K562 (cell line): ENCODE measurements around the gene ERAL1. TPM values are rescaled to one million over a fixed set of nuclear protein-coding genes. Genes with fewer than 3 reads are reported as not detected.

Experiments
- CEBPG ChIP-seq, 3 experiments: fragments of 200-800 bp in 1 of 3; sonication (Bioruptor generic) in 1 of 3; sonication (generic) in 1 of 3; formaldehyde crosslinking in 1 of 3; IDR thresholded peaks in 2 of 3; conservative IDR thresholded peaks in 1 of 3; 2 replicates each; pipeline versions ENCODE4 v1.6.1 to v1.8.0; 2016 to 2022; ENCODE audit warnings: missing compliant biosample characterization in 2 of 3, missing genetic modification characterization in 2 of 3, mild to moderate bottlenecking in 1 of 3, missing genetic modification reagents in 1 of 3
- DIDO1 ChIP-seq: fragments of 450-650 bp; IDR thresholded peaks from 2 replicates; pipeline ENCODE4 v1.6.1; 2016; ENCODE audit warnings: low read depth, missing biosample characterization, missing genetic modification characterization
- FOXJ3 ChIP-seq: sonication (generic); formaldehyde crosslinking; IDR thresholded peaks from 2 replicates; pipeline ENCODE4 v1.4.0; 2020; ENCODE audit warnings: mild to moderate bottlenecking, missing genetic modification reagents
- ZNF586 ChIP-seq: fragments of 450-650 bp; formaldehyde crosslinking; conservative IDR thresholded peaks from 2 replicates; pipeline ENCODE4 v1.4.0; 2020; ENCODE audit warnings: mild to moderate bottlenecking, moderate library complexity
- polyA plus RNA-seq, 8 experiments: library from polyadenylated mRNA; depleted of rRNA in 4 of 8; stranded (reverse) in 5 of 8; unstranded in 3 of 8; fragments of >200 nt; fragmentation: Nextera tagmentation in 2 of 8; fragmentation: Illumina TruSeq in 1 of 8; extraction: Ambion mirVana in 2 of 8; extraction: Trizol in 1 of 8; gene quantifications; 2 replicates each; pipeline versions ENCODE4 v1.2.1 to v1.2.3, GENCODE V29; 2011 to 2014; ENCODE audit warnings: inconsistent platforms in 1 of 8, missing spikeins in 1 of 8
- total RNA-seq, 7 experiments: library from RNA; depleted of rRNA in 6 of 7; stranded (reverse); fragments of >200 nt in 6 of 7; fragmentation: Illumina TruSeq in 2 of 7; extraction: Trizol in 2 of 7; gene quantifications; 2 replicates each; pipeline versions ENCODE4 v1.2.1 to v1.2.3, GENCODE V29; 2011 to 2021; ENCODE audit warnings: low replicate concordance in 1 of 7
- TF ChIP-seq, protein P1 (sequence below): fragments of 450-650 bp; IDR thresholded peaks from 2 replicates; pipeline ENCODE4 v1.6.1; 2016; ENCODE audit warnings: mild to moderate bottlenecking, moderate library complexity
- TF ChIP-seq, protein P2 (sequence below), 2 experiments: fragments of 450-650 bp in 1 of 2; IDR thresholded peaks; 2 replicates each; pipeline ENCODE4 v1.6.1; 2011 to 2017; ENCODE audit warnings: low read depth in 2 of 2, antibody characterized with exemption in 1 of 2, borderline replicate concordance in 1 of 2, low read length in 1 of 2, mild to moderate bottlenecking in 1 of 2, mixed read lengths in 1 of 2; ENCODE audit not compliant: control insufficient read depth in 1 of 2
- TF ChIP-seq, protein P3 (sequence below), 2 experiments: IDR thresholded peaks in 1 of 2; conservative IDR thresholded peaks in 1 of 2; 2 replicates each; pipeline ENCODE4 v1.6.1; 2016; ENCODE audit warnings: low read depth in 2 of 2, mild to moderate bottlenecking in 1 of 2, missing compliant biosample characterization in 1 of 2, missing genetic modification characterization in 1 of 2, moderate library complexity in 1 of 2

Gene ERAL1
- total and polyA plus RNA-seq, 9 of the 15 experiments (the other 6 are each of a cell fraction or from before 2014, with no cell fraction given): 37.5 to 351 (median 106) TPM

DNA sequence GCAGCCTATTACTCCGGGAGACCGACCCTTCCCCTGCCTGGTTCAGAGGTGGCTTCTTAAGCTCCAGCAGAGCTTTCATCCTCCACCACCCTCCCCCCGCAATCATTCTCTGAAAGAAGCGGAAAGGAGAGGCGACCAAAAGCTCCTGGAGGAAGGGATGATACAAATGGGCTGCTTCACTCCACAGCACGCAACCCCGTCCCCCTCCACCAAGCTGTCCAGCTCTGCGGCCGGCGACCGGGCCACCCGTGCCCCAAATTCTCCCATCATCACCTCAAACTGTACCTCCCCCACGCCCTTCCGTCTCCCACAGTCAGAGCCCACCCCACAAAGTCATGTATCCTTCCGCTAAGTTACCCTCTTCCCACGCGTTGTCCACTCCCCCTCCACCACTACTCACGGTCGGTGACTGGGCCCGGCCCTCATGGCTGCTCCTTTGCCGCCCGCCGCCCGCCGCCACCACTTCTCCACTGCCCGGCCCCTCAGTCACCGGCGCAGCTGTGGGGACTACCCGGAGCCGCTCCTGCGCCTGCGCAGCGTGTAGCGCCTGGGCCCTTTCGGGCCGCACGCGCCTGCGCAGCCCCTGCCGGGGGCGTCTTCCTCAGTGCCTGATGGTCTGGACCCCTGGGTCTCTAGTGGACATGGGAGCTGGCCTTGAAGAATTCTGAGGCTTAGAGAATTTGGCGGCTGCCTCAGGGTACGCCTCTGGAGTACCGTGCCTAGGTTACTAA is 12.4 kb upstream of the ERAL1 start, which contains the start of gene FAM222B (continued):
- TF ChIP-seq, protein P1, sequence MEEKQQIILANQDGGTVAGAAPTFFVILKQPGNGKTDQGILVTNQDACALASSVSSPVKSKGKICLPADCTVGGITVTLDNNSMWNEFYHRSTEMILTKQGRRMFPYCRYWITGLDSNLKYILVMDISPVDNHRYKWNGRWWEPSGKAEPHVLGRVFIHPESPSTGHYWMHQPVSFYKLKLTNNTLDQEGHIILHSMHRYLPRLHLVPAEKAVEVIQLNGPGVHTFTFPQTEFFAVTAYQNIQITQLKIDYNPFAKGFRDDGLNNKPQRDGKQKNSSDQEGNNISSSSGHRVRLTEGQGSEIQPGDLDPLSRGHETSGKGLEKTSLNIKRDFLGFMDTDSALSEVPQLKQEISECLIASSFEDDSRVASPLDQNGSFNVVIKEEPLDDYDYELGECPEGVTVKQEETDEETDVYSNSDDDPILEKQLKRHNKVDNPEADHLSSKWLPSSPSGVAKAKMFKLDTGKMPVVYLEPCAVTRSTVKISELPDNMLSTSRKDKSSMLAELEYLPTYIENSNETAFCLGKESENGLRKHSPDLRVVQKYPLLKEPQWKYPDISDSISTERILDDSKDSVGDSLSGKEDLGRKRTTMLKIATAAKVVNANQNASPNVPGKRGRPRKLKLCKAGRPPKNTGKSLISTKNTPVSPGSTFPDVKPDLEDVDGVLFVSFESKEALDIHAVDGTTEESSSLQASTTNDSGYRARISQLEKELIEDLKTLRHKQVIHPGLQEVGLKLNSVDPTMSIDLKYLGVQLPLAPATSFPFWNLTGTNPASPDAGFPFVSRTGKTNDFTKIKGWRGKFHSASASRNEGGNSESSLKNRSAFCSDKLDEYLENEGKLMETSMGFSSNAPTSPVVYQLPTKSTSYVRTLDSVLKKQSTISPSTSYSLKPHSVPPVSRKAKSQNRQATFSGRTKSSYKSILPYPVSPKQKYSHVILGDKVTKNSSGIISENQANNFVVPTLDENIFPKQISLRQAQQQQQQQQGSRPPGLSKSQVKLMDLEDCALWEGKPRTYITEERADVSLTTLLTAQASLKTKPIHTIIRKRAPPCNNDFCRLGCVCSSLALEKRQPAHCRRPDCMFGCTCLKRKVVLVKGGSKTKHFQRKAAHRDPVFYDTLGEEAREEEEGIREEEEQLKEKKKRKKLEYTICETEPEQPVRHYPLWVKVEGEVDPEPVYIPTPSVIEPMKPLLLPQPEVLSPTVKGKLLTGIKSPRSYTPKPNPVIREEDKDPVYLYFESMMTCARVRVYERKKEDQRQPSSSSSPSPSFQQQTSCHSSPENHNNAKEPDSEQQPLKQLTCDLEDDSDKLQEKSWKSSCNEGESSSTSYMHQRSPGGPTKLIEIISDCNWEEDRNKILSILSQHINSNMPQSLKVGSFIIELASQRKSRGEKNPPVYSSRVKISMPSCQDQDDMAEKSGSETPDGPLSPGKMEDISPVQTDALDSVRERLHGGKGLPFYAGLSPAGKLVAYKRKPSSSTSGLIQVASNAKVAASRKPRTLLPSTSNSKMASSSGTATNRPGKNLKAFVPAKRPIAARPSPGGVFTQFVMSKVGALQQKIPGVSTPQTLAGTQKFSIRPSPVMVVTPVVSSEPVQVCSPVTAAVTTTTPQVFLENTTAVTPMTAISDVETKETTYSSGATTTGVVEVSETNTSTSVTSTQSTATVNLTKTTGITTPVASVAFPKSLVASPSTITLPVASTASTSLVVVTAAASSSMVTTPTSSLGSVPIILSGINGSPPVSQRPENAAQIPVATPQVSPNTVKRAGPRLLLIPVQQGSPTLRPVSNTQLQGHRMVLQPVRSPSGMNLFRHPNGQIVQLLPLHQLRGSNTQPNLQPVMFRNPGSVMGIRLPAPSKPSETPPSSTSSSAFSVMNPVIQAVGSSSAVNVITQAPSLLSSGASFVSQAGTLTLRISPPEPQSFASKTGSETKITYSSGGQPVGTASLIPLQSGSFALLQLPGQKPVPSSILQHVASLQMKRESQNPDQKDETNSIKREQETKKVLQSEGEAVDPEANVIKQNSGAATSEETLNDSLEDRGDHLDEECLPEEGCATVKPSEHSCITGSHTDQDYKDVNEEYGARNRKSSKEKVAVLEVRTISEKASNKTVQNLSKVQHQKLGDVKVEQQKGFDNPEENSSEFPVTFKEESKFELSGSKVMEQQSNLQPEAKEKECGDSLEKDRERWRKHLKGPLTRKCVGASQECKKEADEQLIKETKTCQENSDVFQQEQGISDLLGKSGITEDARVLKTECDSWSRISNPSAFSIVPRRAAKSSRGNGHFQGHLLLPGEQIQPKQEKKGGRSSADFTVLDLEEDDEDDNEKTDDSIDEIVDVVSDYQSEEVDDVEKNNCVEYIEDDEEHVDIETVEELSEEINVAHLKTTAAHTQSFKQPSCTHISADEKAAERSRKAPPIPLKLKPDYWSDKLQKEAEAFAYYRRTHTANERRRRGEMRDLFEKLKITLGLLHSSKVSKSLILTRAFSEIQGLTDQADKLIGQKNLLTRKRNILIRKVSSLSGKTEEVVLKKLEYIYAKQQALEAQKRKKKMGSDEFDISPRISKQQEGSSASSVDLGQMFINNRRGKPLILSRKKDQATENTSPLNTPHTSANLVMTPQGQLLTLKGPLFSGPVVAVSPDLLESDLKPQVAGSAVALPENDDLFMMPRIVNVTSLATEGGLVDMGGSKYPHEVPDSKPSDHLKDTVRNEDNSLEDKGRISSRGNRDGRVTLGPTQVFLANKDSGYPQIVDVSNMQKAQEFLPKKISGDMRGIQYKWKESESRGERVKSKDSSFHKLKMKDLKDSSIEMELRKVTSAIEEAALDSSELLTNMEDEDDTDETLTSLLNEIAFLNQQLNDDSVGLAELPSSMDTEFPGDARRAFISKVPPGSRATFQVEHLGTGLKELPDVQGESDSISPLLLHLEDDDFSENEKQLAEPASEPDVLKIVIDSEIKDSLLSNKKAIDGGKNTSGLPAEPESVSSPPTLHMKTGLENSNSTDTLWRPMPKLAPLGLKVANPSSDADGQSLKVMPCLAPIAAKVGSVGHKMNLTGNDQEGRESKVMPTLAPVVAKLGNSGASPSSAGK: no peak
- TF ChIP-seq, protein P2, sequence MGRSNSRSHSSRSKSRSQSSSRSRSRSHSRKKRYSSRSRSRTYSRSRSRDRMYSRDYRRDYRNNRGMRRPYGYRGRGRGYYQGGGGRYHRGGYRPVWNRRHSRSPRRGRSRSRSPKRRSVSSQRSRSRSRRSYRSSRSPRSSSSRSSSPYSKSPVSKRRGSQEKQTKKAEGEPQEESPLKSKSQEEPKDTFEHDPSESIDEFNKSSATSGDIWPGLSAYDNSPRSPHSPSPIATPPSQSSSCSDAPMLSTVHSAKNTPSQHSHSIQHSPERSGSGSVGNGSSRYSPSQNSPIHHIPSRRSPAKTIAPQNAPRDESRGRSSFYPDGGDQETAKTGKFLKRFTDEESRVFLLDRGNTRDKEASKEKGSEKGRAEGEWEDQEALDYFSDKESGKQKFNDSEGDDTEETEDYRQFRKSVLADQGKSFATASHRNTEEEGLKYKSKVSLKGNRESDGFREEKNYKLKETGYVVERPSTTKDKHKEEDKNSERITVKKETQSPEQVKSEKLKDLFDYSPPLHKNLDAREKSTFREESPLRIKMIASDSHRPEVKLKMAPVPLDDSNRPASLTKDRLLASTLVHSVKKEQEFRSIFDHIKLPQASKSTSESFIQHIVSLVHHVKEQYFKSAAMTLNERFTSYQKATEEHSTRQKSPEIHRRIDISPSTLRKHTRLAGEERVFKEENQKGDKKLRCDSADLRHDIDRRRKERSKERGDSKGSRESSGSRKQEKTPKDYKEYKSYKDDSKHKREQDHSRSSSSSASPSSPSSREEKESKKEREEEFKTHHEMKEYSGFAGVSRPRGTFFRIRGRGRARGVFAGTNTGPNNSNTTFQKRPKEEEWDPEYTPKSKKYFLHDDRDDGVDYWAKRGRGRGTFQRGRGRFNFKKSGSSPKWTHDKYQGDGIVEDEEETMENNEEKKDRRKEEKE (IDR thresholded peaks at IDR 0.05; ENCODE audit: borderline replicate concordance in 1 of 2, control insufficient read depth in 1 of 2, low read depth in 2 of 2, low read length in 1 of 2): 0 out of 4 replicates have a peak, but pooled peaks of 1 of the 2 experiments have one; percentile 20
- TF ChIP-seq DIDO1: no peak
- TF ChIP-seq, protein P3, sequence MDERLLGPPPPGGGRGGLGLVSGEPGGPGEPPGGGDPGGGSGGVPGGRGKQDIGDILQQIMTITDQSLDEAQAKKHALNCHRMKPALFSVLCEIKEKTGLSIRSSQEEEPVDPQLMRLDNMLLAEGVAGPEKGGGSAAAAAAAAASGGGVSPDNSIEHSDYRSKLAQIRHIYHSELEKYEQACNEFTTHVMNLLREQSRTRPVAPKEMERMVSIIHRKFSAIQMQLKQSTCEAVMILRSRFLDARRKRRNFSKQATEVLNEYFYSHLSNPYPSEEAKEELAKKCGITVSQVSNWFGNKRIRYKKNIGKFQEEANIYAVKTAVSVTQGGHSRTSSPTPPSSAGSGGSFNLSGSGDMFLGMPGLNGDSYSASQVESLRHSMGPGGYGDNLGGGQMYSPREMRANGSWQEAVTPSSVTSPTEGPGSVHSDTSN (CRISPR knock-in tag; IDR thresholded peaks at IDR 0.05; ENCODE audit: low read depth): no peak
- TF ChIP-seq, protein P3 (tag; conservative IDR thresholded peaks at IDR 0.05; ENCODE audit: low read depth): no peak
- TF ChIP-seq ZNF586 (CRISPR knock-in tag): no peak
- TF ChIP-seq CEBPG (CRISPR knock-in tag; IDR thresholded peaks at IDR 0.05): no peak
- TF ChIP-seq CEBPG (tag; conservative IDR thresholded peaks at IDR 0.05 in 1 of 2, IDR thresholded peaks at IDR 0.05 in 1 of 2): no peak
- TF ChIP-seq FOXJ3 (CRISPR knock-in tag): no peak
